ENCODE data around the gene AOAH. TPM values are rescaled to one million over a fixed set of nuclear protein-coding genes. Genes with fewer than 3 reads are reported as not detected.

The AOAH gene
- total RNA-seq, 2 donors from 2014 or later = 5.2 to 6.0 TPM

DNA sequence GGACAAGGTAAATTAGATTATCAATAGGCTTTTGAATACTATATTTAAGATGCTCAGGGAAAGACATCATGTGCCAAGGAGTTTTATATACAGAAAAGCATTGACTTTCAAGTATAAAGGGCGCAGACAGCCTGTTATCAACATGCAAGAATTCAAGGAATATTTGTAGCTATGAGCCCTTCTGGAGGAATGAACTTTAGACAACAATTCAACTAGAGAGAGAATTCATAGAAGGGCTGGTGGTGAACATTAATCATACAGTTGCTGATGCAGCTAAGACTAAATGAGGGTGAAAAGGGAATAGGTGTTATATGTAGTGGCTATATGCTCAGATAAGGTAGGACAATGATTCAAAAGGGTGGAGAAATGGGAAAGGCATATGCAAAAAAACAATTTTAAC lies 41.2 kb downstream of the AOAH start:
- DNase-seq (ENCODE audit: low spot score in 2 of 2) = no peak
- peak overlapping the region; percentile 62 to 75 for H3K27ac Mint-ChIP-seq
- H3K36me3 Mint-ChIP-seq = peaks cover 0 to 9% of the 10 kb centered on the region in 2 donors
- H3K9me3 Mint-ChIP-seq = no peaks in the 10 kb centered on the region
- no peak for ATAC-seq

- no peak overlapping the region for H3K27ac Mint-ChIP-seq
- no peak for DNase-seq (ENCODE audit: low spot score in 2 of 2)
- no peak for ATAC-seq
- H3K36me3 Mint-ChIP-seq = peaks cover 0 to 9% of the 10 kb centered on the region in 2 donors
- H3K9me3 Mint-ChIP-seq = no peaks in the 10 kb centered on the region
These were observed 42.2 kb downstream of the AOAH start for GRCh38 chr7:36682102-36682501.

GRCh38 chr7:36677769-36678437 lies 46.4 kb downstream of the AOAH start:
- Mint-ChIP-seq H3K27ac (peak overlapping the region; percentile 88 to 93), H3K36me3 (no peaks in the 10 kb centered on the region), H3K9me3 (no peaks in the 10 kb centered on the region)
- ATAC-seq (peak; percentile 93 to 94), DNase-seq (ENCODE audit: low spot score in 2 of 2) (peak in 1 of 2 donors; percentile 50)

DNA sequence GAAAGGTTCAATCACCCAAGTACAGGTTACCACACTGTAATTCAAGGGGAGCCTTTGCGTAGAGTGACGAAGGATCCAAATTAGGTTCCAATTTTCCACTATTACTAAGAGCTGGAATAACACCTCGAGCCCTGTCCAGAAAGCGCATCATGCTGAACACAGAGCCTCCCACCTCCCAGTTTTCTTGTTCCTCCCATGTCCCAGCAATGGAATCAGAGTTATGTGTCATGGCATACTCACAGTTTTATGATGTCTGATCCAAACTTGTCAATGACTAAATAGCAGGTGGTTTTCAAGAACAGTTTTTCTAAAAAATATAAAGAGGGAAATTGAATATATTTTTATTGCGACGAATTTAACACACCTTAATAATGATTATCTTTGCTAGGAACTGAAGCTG lies 50.6 kb downstream of the AOAH start:
- no peak overlapping the region for H3K27ac Mint-ChIP-seq
- no peaks in the 10 kb centered on the region for H3K36me3 Mint-ChIP-seq
- DNase-seq (ENCODE audit: low spot score in 2 of 2) (no peak), ATAC-seq (no peak)
- H3K9me3 Mint-ChIP-seq = no peaks in the 10 kb centered on the region

- H3K27ac Mint-ChIP-seq = no peak overlapping the region
- DNase-seq (ENCODE audit: low spot score in 2 of 2) (no peak), ATAC-seq (no peak)
- no peaks in the 10 kb centered on the region for H3K9me3 Mint-ChIP-seq
- H3K36me3 Mint-ChIP-seq = no peaks in the 10 kb centered on the region
These were observed 52.9 kb downstream of the AOAH start for GRCh38 chr7:36671432-36671829.

- H3K9me3 Mint-ChIP-seq = no peaks in the 10 kb centered on the region
- no peaks in the 10 kb centered on the region for H3K36me3 Mint-ChIP-seq
- H3K27ac Mint-ChIP-seq = peak overlapping the region in 1 of 2 donors; percentile 90
- peak; percentile 65 to 72 for ATAC-seq
- peak; percentile 63 to 72 for DNase-seq (ENCODE audit: low spot score in 2 of 2)
These were observed 53.5 kb downstream of the AOAH start for GRCh38 chr7:36670585-36671431.

- no peaks in the 10 kb centered on the region for H3K36me3 Mint-ChIP-seq
These were observed 55.5 kb downstream of the AOAH start for GRCh38 chr7:36668750-36669149.

GRCh38 chr7:36668080-36668479 lies 56.2 kb downstream of the AOAH start:
- H3K27ac Mint-ChIP-seq = no peak overlapping the region
- ATAC-seq (no peak), DNase-seq (ENCODE audit: low spot score in 2 of 2) (no peak)
- H3K36me3 Mint-ChIP-seq = no peaks in the 10 kb centered on the region
- no peaks in the 10 kb centered on the region for H3K9me3 Mint-ChIP-seq

More at GRCh38 chr7:36668750-36669149, 55.5 kb downstream of the AOAH start:
- Mint-ChIP-seq H3K27ac (no peak overlapping the region), H3K9me3 (no peaks in the 10 kb centered on the region)
- DNase-seq (ENCODE audit: low spot score in 2 of 2) (no peak), ATAC-seq (no peak)

GRCh38 chr7:36667007-36667745 lies 57.1 kb downstream of the AOAH start:
- no peak overlapping the region for H3K27ac Mint-ChIP-seq
- no peaks in the 10 kb centered on the region for H3K36me3 Mint-ChIP-seq
- ATAC-seq = no peak
- H3K9me3 Mint-ChIP-seq = no peaks in the 10 kb centered on the region
- no peak for DNase-seq (ENCODE audit: low spot score in 2 of 2)

GRCh38 chr7:36663481-36663880 lies 60.8 kb downstream of the AOAH start:
- ATAC-seq (no peak), DNase-seq (ENCODE audit: low spot score in 2 of 2) (no peak)
- no peak overlapping the region for H3K27ac Mint-ChIP-seq
- no peaks in the 10 kb centered on the region for H3K9me3 Mint-ChIP-seq
- H3K36me3 Mint-ChIP-seq = no peaks in the 10 kb centered on the region

DNA sequence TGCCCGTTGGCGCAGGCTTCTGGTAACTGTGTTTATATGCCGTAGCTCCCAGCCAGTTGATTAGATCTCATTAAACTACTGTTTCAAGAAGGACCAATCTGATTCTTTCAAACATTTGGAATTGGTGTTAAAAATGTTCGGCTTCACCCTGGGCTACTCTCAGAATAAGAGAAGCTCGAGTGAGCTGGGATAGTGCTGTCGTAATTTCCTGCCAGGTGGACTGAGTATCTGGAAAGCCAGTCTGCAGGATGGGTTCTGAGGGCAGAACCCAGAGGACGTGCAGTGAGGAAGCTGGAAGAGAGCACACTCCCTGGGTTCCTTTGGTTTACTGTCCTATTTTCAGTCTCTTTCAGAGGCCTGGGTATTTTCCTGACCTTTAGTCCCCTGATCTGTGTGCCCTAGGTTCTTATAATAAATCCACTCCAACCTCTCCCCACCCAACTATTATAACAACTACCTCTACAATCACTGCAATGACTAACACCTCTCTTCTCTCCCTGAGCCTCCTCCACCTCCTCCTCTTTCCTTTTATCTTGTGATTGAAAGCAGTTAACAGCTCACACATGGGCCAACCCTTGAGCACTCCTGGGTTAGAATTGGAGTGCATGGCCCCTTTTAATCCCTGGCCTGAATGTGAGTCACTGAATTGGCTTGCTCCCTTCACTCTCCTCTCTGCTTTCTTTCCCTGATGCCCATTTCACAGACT lies 63.0 kb downstream of the AOAH start:
- DNase-seq (ENCODE audit: low spot score in 2 of 2) (no peak), ATAC-seq (peak; percentile 46 to 77)
- H3K9me3 Mint-ChIP-seq = no peaks in the 10 kb centered on the region
- peak overlapping the region in 1 of 2 donors; percentile 18 for H3K27ac Mint-ChIP-seq
- H3K36me3 Mint-ChIP-seq = no peaks in the 10 kb centered on the region

GRCh38 chr7:36659638-36660341 lies 64.5 kb downstream of the AOAH start:
- H3K27ac Mint-ChIP-seq = no peak overlapping the region
- no peak for ATAC-seq
- DNase-seq (ENCODE audit: low spot score in 2 of 2) = no peak
- no peaks in the 10 kb centered on the region for H3K36me3 Mint-ChIP-seq
- no peaks in the 10 kb centered on the region for H3K9me3 Mint-ChIP-seq

- H3K36me3 Mint-ChIP-seq = no peaks in the 10 kb centered on the region
- DNase-seq (ENCODE audit: low spot score in 2 of 2) (no peak), ATAC-seq (no peak)
- H3K9me3 Mint-ChIP-seq = no peaks in the 10 kb centered on the region
- H3K27ac Mint-ChIP-seq = no peak overlapping the region
These were observed 65.2 kb downstream of the AOAH start for GRCh38 chr7:36659172-36659516.

DNA sequence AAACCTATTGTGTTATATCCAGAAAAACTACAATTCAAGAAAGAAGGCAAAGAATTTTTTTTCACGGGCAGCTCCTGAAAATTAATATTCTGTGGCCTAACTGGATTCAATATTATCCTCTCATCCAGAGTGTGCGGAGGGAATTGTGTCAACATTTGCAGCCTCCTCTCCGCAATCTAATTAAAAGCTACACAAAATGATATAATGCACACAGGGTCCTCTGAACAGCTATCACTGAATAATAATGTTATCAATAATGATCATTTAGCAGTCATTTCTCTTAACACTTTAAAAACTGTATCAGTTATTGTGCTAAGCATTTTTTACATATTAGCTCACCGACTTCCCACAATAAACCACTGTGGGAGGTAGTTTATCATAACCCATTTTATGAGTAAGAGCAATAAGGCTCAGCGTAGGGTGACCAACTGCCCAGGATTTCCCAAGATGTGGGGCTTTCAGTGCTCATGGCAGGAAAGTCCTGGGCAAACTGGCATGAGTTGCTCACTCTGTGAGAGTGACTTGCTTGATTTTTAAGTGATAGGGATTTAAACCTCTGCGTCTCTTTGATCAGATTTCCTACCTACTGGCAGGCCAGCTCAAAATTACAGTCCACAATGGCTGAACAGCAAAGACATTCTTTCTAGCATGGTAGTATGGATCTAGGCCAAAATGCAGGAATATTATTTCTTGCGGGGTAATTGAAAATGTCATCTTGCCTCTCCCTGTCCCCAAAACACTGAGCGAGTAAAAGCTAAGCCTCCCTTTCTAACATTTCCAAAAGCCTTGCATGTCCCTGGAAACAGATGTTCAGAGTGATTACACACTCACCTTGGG lies 65.7 kb downstream of the AOAH start:
- H3K9me3 Mint-ChIP-seq = no peaks in the 10 kb centered on the region
- no peaks in the 10 kb centered on the region for H3K36me3 Mint-ChIP-seq
- DNase-seq (ENCODE audit: low spot score in 2 of 2) (no peak), ATAC-seq (no peak)
- H3K27ac Mint-ChIP-seq = no peak overlapping the region

GRCh38 chr7:36657036-36657660 lies 67.1 kb downstream of the AOAH start:
- no peaks in the 10 kb centered on the region for H3K36me3 Mint-ChIP-seq
- no peak overlapping the region for H3K27ac Mint-ChIP-seq
- DNase-seq (ENCODE audit: low spot score in 2 of 2) (no peak), ATAC-seq (no peak)
- no peaks in the 10 kb centered on the region for H3K9me3 Mint-ChIP-seq
